ENCODE results near the gene EPB41L4A.

The EPB41L4A gene

DNA sequence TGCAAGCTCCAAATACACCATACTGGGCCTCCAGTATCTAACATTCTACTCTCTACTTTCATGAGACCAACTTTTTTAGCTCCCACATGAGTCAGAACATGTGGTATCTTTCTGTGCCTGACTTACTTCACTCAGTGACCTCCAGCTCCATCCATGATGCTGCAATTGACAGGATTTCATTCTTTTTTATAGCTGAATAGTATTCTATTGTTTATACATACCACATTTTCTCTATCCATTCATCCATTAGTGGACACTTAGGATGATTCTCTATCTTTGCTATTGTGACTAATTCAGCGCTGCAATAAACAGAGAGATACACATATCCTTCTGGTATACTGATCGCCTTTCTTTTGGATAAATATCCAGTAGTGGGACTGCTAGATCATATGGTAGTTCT, 68.5 kb downstream of the EPB41L4A start:
- no peak for DNase-seq

DNA sequence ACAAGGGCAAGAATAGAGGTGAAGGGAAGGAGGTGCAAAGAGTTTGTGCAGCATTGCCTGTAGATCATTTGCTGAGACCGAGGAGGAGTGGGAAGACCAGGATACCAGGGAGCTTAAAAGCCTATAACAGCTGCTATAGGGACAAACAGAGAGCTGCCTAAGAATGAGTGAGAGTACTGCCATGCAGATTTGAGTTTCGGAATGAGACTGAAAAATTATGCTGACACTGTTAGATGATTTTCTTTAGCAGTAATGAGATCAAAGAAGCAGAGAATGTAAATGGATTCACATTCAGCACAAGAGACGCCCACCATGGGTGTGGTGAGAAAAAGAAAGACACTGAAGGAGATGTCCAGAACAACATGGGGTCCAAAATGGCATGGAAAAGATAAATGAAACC, 69.7 kb downstream of the EPB41L4A start:
- no peak for DNase-seq

GRCh38 chr5:112348915-112349314, 70.2 kb downstream of the EPB41L4A start:
- DNase-seq: no peak

DNA sequence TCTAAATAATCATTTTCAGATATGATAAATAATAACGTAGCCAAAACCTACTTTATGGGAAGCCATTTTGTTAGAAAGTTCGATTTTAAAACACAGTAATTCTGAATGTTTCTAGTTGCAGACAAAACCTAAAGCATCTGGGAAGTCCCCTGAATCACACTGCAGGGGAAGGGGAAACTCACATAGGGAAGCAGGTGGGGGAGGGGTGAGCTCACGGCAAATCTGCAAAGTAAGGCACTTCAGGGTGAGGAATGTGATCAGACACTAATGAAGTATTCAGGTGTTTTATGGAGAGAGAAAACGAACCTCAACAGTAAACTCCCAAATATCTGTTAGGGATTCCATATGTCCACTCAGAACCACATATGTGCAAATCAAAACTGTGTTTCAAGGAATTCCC, 70.7 kb downstream of the EPB41L4A start:
- DNase-seq: no peak

DNA sequence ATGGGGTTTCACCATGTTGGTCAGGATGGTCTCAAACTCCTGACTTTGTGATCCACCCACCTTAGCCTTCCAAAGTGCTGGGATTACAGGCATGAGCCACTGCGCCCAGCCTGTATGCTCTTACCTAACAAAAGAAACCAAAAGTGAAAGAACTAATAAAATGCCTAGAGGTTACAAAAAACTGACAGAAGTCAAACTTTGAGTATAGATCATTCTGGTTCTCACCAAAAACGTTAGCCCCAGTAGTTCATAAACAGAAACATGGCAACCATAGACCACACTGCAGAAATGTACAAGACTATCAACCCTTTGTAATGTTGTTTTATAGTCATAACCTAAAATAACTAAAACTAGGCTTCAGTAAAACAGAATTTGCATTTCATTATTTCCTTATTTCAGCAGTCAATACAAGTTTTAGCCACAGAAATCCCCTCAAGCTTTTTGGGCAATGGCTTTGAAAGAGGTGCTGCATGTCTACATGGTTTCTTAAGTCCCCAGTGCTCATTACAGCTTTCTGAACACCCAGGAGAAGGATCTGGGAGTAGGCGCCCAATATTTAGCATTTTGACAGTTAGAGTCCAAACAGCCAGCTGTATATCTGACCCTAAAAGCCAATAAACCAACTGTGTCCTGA, 72.5 kb downstream of the EPB41L4A start:
- DNase-seq: no peak

- DNase-seq: no peak
Measured at GRCh38 chr5:112344540-112344939, 74.5 kb downstream of the EPB41L4A start.

DNA sequence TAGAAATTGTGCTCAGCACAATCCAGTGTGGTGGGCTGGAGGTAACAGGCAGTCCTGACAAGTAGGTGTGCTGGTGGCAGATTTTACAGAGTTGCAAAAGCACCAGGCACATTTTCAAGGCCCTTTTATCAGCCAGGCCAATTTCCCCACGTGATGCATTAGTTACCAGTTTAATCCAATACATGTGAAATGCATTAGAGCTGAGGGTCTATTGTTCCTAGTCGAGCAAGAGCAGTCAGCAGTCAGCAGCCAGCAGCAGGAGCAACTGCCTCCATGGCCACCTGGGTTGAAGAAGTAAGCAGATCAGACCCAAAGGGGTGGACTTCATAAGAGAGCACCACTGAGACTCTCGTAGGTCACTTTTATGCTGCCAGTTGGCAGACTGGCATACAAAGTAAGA, 76.7 kb downstream of the EPB41L4A start:
- no peak for DNase-seq

GRCh38 chr5:112339761-112340160, 79.3 kb downstream of the EPB41L4A start:
- no peak for DNase-seq

DNA sequence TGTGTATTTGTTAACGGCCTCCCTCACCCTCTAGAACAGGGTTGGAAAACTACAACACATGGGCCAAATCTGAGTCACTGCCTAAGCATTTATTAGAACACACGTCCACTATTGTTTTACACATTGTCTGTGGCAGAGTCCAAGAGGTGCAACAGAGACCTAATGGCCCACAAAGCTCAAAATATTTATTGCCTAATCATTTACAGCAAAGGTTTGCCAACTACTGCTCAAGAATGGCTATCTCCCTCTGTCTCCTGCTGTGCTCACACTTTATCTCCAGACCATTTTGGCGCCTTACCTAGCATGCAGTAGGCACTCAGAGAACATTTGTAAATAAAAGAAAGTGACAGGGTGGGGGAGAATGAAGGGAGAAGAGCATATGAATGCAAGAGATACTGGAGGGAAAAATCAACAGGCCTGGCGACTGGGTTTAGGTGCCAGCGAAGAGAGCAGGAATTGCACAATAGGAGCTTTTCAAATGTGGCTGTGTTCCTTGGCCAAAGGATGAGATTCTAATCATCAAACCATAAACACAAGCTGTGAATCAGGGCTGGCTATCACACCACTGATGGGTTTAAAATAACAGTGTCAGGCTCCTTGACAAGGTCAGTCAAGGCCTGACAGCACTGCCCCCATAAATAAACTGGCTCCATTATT, 80.3 kb downstream of the EPB41L4A start:
- DNase-seq: no peak

- DNase-seq: no peak
Measured at GRCh38 chr5:112333331-112333781, 85.7 kb downstream of the EPB41L4A start.

DNA sequence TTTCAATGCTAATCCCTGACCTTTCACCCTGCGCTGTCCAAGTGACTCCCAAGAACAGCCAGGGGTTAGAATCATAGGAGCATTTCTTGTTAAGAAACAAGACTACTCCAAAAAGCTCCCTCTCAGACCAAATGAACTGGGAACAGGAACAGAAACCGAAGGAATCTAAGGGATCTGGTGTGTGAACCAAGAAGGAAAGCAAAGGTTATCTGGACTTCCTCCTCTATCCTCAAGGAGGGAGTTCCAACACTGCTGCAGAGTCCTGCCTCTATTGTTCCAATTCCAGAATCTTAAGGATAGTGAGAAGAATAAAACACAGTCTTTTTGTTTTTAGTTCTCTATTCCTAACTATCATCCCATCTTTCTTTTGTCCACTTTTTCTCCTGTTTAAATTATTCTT, 87.2 kb downstream of the EPB41L4A start:
- no peak for DNase-seq

DNA sequence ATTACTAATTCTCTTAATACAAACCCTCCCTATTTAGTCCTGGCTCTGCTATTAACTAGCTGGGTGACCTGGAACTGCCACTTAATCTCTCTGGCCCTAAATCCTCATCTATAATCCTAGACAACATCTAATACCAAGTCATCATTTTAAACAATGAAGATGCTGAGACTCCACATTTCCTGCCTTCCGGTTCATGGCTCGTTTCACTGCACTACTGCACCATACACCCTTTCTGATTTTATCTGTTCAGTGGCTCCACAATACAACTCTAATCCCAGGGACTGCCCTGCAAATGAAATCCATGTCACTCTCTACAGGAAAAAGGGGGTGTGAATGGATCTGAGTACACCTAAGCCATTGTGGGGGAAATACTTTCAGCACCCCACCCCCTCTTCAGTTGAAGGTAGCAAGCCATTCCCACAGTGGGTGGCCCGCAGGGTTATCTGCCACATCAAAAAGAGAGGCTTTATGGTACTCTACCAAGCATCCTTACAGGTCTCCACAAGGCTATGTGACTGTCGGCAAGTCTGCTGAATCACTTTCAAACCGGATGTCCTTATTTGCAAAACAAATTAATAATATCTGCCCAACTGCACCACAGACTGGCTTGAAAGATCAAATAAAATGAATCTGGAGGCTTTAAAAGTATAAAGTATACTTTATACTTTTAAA, 89.5 kb downstream of the EPB41L4A start:
- no peak for DNase-seq

GRCh38 chr5:112323166-112323565, 95.9 kb downstream of the EPB41L4A start:
- no peak for DNase-seq

DNA sequence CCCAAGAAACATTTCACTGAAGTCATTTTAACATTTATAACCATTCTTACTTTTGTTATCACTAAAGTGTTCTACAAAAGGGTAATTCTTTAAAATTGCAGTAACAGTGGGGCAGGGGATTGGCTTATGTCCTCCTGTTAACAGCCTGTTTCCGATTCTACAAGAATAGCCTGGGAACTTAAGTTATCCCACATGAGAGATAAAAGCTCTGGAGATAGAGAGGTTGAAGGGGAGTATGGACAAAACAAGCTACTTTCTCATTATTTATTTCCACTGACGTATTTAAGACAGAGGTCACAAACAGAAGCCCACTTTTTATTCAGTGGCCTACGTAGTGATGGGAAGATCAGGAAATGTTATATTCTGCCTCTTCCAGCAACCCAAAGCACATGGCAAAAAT, 98.7 kb downstream of the EPB41L4A start:
- DNase-seq: no peak

GRCh38 chr5:112318346-112318745, 100.7 kb downstream of the EPB41L4A start:
- DNase-seq: no peak

- DNase-seq: no peak
Measured at GRCh38 chr5:112317866-112318265, 101.2 kb downstream of the EPB41L4A start.

GRCh38 chr5:112316731-112317130, 102.3 kb downstream of the EPB41L4A start:
- no peak for DNase-seq

- no peak for DNase-seq
Measured at GRCh38 chr5:112316006-112316405, 103.1 kb downstream of the EPB41L4A start.

DNA sequence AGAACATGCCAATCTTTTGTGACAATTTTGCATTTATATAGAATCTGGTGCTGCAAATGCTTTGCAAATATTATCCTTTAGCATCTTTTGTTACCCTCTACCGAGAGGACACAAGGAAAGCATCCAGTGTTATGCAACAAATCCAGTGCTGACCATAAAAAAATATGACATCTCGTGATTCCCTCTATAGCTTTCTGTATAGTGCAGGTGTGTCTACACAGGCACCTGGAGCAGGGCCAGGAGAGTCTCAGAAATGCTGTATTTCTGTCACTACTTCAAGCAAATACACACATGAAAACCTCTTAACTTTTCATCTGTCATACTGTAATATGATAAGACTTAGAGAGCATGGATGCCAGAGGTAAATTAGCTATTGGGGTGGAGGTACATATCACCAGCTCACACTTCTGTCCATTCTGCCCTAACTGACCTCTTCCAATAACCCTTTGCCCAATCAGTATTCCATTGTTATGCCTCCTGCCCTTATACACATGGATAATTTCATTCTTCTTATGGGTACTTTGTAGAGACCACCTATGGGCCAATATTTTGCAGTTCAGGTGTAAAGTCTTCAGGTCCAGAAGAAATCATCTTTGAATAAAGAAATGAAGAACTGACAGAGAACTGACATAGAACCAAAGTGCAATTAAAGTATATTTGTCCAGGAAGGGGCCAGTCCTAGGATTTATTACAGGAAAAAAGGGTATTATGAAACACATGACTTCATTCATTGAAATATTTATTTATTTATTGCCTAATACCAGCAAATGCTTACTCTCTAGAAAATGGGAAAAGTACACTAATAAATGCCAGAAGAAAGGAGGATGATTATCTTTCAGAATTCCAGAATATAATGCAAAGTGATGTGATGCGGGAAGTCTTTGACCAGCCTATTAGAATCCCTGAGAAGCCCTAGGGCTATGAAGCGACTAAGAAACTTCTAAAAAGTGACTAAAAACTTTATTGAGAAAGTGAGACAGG, 106.5 kb downstream of the EPB41L4A start:
- no peak for DNase-seq

DNA sequence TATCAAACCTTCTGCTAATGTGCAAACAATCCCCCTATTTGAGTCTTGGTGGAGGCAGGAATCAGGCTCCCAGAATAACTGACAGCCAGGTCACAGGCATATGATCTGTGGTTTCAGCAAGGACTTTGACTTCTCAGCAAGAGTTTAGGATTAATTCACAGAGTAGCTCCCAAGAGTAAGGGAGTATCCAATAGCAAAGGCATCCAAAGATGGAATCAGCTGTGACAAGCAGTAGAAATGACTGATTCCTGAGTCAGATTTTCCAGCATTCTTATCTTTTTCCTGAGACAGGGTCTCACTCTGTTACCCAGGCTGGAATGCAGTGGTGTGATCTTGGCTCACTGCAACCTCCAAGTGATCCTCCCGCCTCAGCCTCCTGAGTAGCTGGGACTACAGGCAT, 108.3 kb downstream of the EPB41L4A start:
- DNase-seq: no peak

DNA sequence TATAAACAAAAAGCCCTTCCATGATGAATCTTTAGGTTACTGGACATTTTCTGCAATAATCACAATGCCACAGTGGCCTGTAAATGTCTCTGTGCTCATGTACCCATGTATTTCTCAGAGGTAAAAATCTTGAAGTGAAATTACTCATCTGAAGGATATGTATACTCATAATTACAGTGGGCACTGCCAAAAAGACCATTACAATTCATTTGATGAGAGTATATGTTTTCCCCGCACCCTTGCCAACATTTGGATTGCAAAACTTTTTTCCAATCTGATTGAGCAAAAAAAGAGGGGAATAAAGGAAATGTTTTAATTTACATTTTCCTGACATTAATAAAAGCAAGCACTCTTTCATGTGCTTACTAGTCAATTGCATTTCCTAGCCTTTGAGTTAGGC, 110.5 kb downstream of the EPB41L4A start:
- DNase-seq: no peak

GRCh38 chr5:112306956-112307355, 112.1 kb downstream of the EPB41L4A start:
- no peak for DNase-seq

DNA sequence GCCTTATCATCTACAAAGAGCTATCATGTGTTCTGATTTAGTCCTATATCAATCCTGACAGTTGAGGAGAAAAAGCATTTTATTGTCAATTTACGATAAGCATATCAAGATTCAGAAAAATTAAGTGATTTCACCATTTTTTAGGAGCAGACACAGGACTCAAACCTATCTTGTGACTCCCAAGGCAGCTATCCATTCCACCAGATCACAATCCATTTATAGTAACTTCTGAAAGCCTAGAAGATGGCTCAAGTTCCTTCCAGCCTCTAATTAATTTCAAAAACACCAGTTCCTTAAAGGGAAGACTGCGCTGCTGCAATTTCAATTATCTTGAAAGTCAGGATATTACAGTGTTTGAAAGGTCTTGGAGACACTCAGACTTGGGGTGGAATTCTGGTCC, 114.3 kb downstream of the EPB41L4A start:
- DNase-seq: no peak
